ENCODE results near the gene PIGS.
A peak's percentile ranks its signal among the peaks of the same experiment; 100 is the strongest.

PIGS gene

GRCh38 chr17:28508211-28508724 lies 63.1 kb downstream of the PIGS start:
- TF ChIP-seq CTCF (IDR thresholded peaks at IDR 0.05; ENCODE audit: poor library complexity, severe bottlenecking), result no peak
- H3K36me3 ChIP-seq (ENCODE audit: low read depth), result no peaks in the 10 kb centered on the region
- ATAC-seq (ENCODE audit: low read depth) (no peak), DNase-seq (ENCODE audit: low spot score) (no peak)
- H3K9me3 ChIP-seq (ENCODE audit: severe bottlenecking), result no peaks in the 10 kb centered on the region
- peaks cover 29% of the 10 kb centered on the region for H3K4me1 ChIP-seq (ENCODE audit: insufficient read depth, poor library complexity, severe bottlenecking)
- H3K27me3 ChIP-seq (ENCODE audit: insufficient read depth, poor library complexity, severe bottlenecking), result no peaks in the 10 kb centered on the region
- no peak overlapping the region for H3K4me3 ChIP-seq (ENCODE audit: severe bottlenecking)
- peak overlapping the region; percentile 20 for H3K27ac ChIP-seq (ENCODE audit: poor library complexity, severe bottlenecking)

- Histone ChIP-seq H3K4me3 (ENCODE audit: severe bottlenecking) (no peak overlapping the region), H3K27ac (ENCODE audit: poor library complexity, severe bottlenecking) (peak overlapping the region; percentile 20), H3K4me1 (ENCODE audit: insufficient read depth, poor library complexity, severe bottlenecking) (peaks cover 29% of the 10 kb centered on the region), H3K27me3 (ENCODE audit: insufficient read depth, poor library complexity, severe bottlenecking) (no peaks in the 10 kb centered on the region), H3K36me3 (ENCODE audit: low read depth) (no peaks in the 10 kb centered on the region), H3K9me3 (ENCODE audit: severe bottlenecking) (no peaks in the 10 kb centered on the region)
- DNase-seq (ENCODE audit: low spot score), result no peak
- ATAC-seq (ENCODE audit: low read depth), result peak; percentile 91
- TF ChIP-seq CTCF (IDR thresholded peaks at IDR 0.05; ENCODE audit: poor library complexity, severe bottlenecking), result no peak
Observed at GRCh38 chr17:28507567-28508203, 63.6 kb downstream of the PIGS start.

GRCh38 chr17:28506763-28507487 lies 64.4 kb downstream of the PIGS start:
- H3K36me3 ChIP-seq (ENCODE audit: low read depth), result no peaks in the 10 kb centered on the region
- no peaks in the 10 kb centered on the region for H3K9me3 ChIP-seq (ENCODE audit: severe bottlenecking)
- DNase-seq (ENCODE audit: low spot score) (no peak), ATAC-seq (ENCODE audit: low read depth) (no peak)
- no peak overlapping the region for H3K27ac ChIP-seq (ENCODE audit: poor library complexity, severe bottlenecking)
- H3K4me3 ChIP-seq (ENCODE audit: severe bottlenecking), result no peak overlapping the region
- peaks cover 29% of the 10 kb centered on the region for H3K4me1 ChIP-seq (ENCODE audit: insufficient read depth, poor library complexity, severe bottlenecking)
- TF ChIP-seq CTCF (IDR thresholded peaks at IDR 0.05; ENCODE audit: poor library complexity, severe bottlenecking), result no peak
- H3K27me3 ChIP-seq (ENCODE audit: insufficient read depth, poor library complexity, severe bottlenecking), result no peaks in the 10 kb centered on the region

GRCh38 chr17:28505986-28506665 lies 65.2 kb downstream of the PIGS start, which contains the start of gene FOXN1:
Gene FOXN1, plus strand, starts transcription at chr17:28506348. Its CDS starts 17,622 bp downstream, at chr17:28523970.
- Histone ChIP-seq H3K27me3 (ENCODE audit: insufficient read depth, poor library complexity, severe bottlenecking) (no peaks in the 10 kb centered on the region), H3K36me3 (ENCODE audit: low read depth) (no peaks in the 10 kb centered on the region), H3K4me3 (ENCODE audit: severe bottlenecking) (no peak within 1 kb of the TSS), H3K4me1 (ENCODE audit: insufficient read depth, poor library complexity, severe bottlenecking) (peaks cover 29% of the 10 kb centered on the region), H3K9me3 (ENCODE audit: severe bottlenecking) (no peaks in the 10 kb centered on the region), H3K27ac (ENCODE audit: poor library complexity, severe bottlenecking) (no peak within 1 kb of the TSS)
- DNase-seq (ENCODE audit: low spot score), result no peak
- ATAC-seq (ENCODE audit: low read depth), result peak; percentile 47
- no peak for TF ChIP-seq CTCF (IDR thresholded peaks at IDR 0.05; ENCODE audit: poor library complexity, severe bottlenecking)
